Central memory CD8-positive, alpha-beta T cell (primary cell): ENCODE results near the gene MFN2.
"Not testable (repeated sequence)": the region's sequence is repeated elsewhere in the genome, so short reads cannot be mapped to it uniquely, and the experiment has no call there.

Experiments used
- ATAC-seq: fragments of 150-1000 bp; cut with Tn5 transposase; replicated peaks from 2 replicates; pipeline ENCODE4 v1.10.0; 2022; ENCODE audit warnings: mild to moderate bottlenecking, moderate FRiP score, moderate number of reproducible peaks; ENCODE audit not compliant: poor library complexity, severe bottlenecking; ENCODE audit errors: extremely low read depth
- DNase-seq, 2 donors: peaks; one replicate each; pipeline ENCODE4 v3.0.0; 2021; ENCODE audit warnings: low spot score in 2 of 2
- H3K27ac Mint-ChIP-seq: one replicate; pipeline ENCODE4 v1.8.0; 2022; ENCODE audit warnings: low read depth, mild to moderate bottlenecking, moderate library complexity, mixed read lengths
- H3K27me3 Mint-ChIP-seq: one replicate; pipeline ENCODE4 v1.8.0; 2022; ENCODE audit warnings: mixed read lengths
- H3K36me3 Mint-ChIP-seq: one replicate; pipeline ENCODE4 v1.8.0; 2022; ENCODE audit warnings: mild to moderate bottlenecking, moderate library complexity, mixed read lengths; ENCODE audit not compliant: insufficient read depth
- H3K4me1 Mint-ChIP-seq: one replicate; pipeline ENCODE4 v1.8.0; 2022; ENCODE audit warnings: mixed read lengths
- H3K4me3 Mint-ChIP-seq: one replicate; pipeline ENCODE4 v1.8.0; 2022; ENCODE audit warnings: mild to moderate bottlenecking, moderate library complexity, mixed read lengths
- H3K9me3 Mint-ChIP-seq: one replicate; pipeline ENCODE4 v1.8.0; 2022; ENCODE audit warnings: mixed read lengths

Gene MFN2

DNA sequence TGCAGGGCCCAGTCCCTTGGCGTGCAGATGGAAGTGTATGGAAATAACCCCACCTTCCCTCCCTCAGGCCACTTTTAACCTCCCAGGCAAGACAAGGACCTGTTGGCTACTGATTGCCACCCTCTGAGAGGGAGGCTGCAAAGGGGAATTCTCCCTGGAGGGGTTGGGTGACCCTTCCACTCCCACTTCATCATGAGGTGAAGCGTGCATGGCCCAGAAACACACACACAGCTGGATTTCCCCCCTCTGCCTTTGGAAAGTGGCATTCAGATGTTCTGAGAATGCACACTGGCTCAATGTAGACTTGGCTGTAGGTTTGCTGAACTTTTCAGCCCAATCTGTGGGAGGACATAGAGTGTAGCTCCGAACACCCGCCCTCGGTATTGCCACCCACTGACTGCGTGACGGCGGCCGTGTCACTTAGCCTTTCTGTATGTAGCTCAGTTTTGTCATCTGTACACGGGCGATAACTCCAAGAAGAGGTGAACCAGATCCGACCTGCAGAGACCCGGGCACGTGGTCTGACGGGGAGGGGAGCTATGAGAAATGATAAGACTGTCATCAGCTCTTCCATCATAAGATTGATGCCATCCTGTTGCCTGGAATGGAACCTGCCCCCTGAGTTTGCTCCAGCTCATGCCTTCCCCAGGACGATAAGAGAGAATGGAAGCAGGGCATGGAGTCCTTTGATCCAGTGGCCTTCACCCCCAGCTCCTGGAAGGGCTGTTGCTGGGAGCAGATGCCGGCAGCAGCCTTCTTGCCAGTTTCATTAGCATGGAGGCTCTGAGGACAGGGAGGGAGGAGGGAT, 58.3 kb downstream of the MFN2 start:
- ATAC-seq = no peak
- H3K27ac Mint-ChIP-seq = no peak overlapping the region
- H3K4me3 Mint-ChIP-seq = no peak overlapping the region
- no peaks in the 10 kb centered on the region for H3K27me3 Mint-ChIP-seq
- no peaks in the 10 kb centered on the region for H3K9me3 Mint-ChIP-seq
- no peaks in the 10 kb centered on the region for H3K36me3 Mint-ChIP-seq
- DNase-seq = no peak
- H3K4me1 Mint-ChIP-seq = no peaks in the 10 kb centered on the region

DNA sequence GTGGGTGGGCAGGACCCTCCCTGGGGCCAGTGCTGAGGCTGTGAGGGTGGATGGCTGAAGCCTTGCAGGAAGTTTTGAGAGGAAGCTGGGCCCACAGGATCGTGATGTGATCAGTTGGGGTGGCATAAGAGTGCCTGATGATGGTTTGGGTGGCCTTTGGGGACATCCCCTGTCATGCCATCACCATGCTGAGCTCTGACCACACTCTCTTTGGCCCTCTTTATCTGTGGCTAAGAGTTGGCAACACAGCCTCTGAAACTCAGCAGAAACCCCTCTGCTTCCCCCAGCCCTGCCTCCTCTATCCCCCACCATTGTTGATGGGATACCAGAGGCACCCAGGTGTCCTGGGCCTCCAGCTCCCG, 58.9 kb downstream of the MFN2 start:
- DNase-seq (no peak), ATAC-seq (no peak)
- Mint-ChIP-seq H3K27me3 (no peaks in the 10 kb centered on the region), H3K27ac (no peak overlapping the region), H3K4me3 (no peak overlapping the region), H3K4me1 (peaks cover 4% of the 10 kb centered on the region), H3K9me3 (no peaks in the 10 kb centered on the region), H3K36me3 (peaks cover 1% of the 10 kb centered on the region)

- H3K27ac Mint-ChIP-seq, H3K4me1 Mint-ChIP-seq, H3K9me3 Mint-ChIP-seq, H3K4me3 Mint-ChIP-seq, ATAC-seq, H3K36me3 Mint-ChIP-seq, H3K27me3 Mint-ChIP-seq, DNase-seq: not testable (repeated sequence)
Measured at GRCh38 chr1:12039824-12040456, 59.7 kb downstream of the MFN2 start.

DNA sequence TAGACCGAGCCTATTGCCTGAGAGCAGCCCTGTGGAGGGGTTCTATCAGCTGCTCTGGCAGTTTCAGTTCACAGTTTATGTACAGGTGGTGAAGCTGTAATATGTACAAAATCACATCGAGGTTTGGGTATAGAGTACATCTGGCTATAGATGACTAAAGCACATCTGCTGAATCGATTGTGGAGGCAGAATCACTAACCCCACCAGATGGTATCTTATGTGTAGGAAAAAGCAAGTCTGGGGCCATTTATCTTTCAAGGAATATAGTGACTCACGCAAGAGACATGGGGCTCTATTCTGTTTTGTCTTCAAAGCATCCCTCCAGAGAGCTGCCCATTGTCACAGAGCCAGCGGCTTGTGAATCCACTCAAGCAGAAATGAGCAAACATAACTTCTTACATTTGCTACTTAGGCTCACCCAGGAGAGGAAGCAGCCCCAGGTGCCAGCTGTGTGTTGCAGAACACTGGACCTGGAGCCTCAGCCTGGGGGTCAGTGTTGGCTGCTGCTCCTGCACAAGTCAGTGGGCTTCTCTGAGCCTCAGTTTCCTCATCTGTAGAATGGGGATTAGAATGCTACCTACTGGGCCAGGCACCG, 60.3 kb downstream of the MFN2 start:
- peak; percentile 60 for ATAC-seq
- no peak for DNase-seq
- peaks cover 6% of the 10 kb centered on the region for H3K4me1 Mint-ChIP-seq
- H3K9me3 Mint-ChIP-seq = no peaks in the 10 kb centered on the region
- H3K36me3 Mint-ChIP-seq = peaks cover 3% of the 10 kb centered on the region
- H3K4me3 Mint-ChIP-seq = no peak overlapping the region
- no peak overlapping the region for H3K27ac Mint-ChIP-seq
- no peaks in the 10 kb centered on the region for H3K27me3 Mint-ChIP-seq

DNA sequence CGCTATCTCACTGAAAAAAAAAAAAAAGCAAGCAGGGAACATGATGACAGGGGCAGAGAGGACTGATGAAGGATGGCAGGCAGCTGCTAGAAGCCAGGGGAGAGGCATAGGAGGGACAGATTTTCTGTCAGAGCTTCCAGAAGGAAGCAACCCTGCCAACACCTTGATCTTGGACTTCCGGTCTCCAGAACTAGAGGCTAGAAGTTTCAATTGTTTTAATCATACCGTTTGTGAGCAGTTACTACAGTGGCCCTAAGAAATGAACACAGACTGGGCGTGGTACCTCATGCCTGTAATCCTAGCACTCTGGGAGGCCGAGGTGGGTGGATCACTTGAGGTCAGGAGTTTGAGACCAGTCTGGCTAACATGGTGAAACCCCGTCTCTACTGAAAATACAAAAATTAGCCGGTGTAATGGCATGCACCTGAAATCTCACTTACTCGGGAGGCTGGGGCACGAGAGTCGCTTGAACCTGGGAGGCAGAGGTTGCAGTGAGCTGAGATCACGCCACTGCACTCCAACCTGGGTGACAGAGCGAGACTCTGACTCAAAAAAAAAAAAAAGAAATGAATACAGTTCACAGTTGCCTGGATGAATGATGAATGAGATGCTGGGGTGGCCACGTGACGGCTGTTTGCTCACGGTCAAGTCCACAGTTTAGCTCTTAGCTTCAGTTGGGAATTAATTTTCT, 64.1 kb downstream of the MFN2 start:
- DNase-seq, H3K4me1 Mint-ChIP-seq, H3K9me3 Mint-ChIP-seq, H3K36me3 Mint-ChIP-seq, H3K27me3 Mint-ChIP-seq, ATAC-seq: not testable (repeated sequence)
- H3K4me3 Mint-ChIP-seq = peak overlapping the region; percentile 7
- peak overlapping the region; percentile 76 for H3K27ac Mint-ChIP-seq

DNA sequence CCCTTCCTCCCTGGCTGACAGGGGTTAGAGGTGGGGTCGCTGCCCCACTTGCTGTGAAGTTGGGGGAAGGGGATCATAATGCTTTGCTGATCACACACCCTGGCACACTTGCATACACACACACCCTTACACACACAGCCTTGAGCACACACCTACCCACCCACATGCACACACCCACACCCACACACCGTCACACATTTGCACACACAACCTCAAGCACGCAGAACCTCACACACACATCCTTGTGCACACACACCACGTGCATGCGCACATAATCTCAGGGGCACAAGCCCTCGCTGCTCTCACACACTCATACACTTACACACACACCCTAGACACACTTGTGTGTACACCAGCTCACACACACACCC, 66.5 kb downstream of the MFN2 start:
- no peaks in the 10 kb centered on the region for H3K27me3 Mint-ChIP-seq
- peaks cover 3% of the 10 kb centered on the region for H3K36me3 Mint-ChIP-seq
- no peaks in the 10 kb centered on the region for H3K9me3 Mint-ChIP-seq
- no peak overlapping the region for H3K27ac Mint-ChIP-seq
- ATAC-seq (no peak), DNase-seq (no peak)
- H3K4me1 Mint-ChIP-seq = peaks cover 9% of the 10 kb centered on the region
- no peak overlapping the region for H3K4me3 Mint-ChIP-seq

GRCh38 chr1:12047120-12047876, 67.1 kb downstream of the MFN2 start:
- ATAC-seq (peak; percentile 74), DNase-seq (peak; percentile 21 to 29)
- no peaks in the 10 kb centered on the region for H3K27me3 Mint-ChIP-seq
- H3K27ac Mint-ChIP-seq = no peak overlapping the region
- peaks cover 15% of the 10 kb centered on the region for H3K4me1 Mint-ChIP-seq
- H3K36me3 Mint-ChIP-seq = peaks cover 3% of the 10 kb centered on the region
- no peak overlapping the region for H3K4me3 Mint-ChIP-seq
- no peaks in the 10 kb centered on the region for H3K9me3 Mint-ChIP-seq

GRCh38 chr1:12048372-12048771, 68.1 kb downstream of the MFN2 start:
- no peak for ATAC-seq

GRCh38 chr1:12049616-12050015, 69.4 kb downstream of the MFN2 start:
- DNase-seq (no peak), ATAC-seq (no peak)
- H3K36me3 Mint-ChIP-seq = no peaks in the 10 kb centered on the region
- peaks cover 15% of the 10 kb centered on the region for H3K4me1 Mint-ChIP-seq
- H3K4me3 Mint-ChIP-seq = no peak overlapping the region
- no peaks in the 10 kb centered on the region for H3K27me3 Mint-ChIP-seq
- no peak overlapping the region for H3K27ac Mint-ChIP-seq
- no peaks in the 10 kb centered on the region for H3K9me3 Mint-ChIP-seq

More at GRCh38 chr1:12048372-12048771, 68.1 kb downstream of the MFN2 start:
- peaks cover 3% of the 10 kb centered on the region for H3K36me3 Mint-ChIP-seq
- H3K27ac Mint-ChIP-seq = no peak overlapping the region
- H3K4me3 Mint-ChIP-seq = peak overlapping the region; percentile 6
- no peak for DNase-seq
- no peaks in the 10 kb centered on the region for H3K9me3 Mint-ChIP-seq
- peaks cover 22% of the 10 kb centered on the region for H3K4me1 Mint-ChIP-seq
- no peaks in the 10 kb centered on the region for H3K27me3 Mint-ChIP-seq

DNA sequence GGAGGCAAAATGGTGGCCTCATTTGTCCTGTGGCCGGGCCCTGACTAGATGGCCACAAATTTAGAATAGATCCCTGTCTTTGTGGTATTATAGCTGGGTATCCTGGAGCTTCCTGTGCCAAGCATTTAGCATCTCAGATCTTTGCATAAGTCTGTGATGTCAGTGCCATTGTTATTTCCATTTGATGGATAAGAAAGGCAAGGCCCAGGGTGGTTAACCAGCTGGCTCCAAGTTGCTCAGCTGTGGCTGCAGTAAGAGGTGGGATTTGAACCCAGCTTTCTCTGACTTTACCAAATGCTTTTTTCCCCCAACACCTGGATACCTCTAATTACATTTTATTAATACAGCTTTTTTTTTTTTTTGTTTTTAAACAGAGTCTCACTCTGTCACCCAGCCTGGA, 71.1 kb downstream of the MFN2 start:
- Mint-ChIP-seq H3K4me3 (no peak overlapping the region), H3K27me3 (no peaks in the 10 kb centered on the region), H3K9me3 (no peaks in the 10 kb centered on the region), H3K27ac (no peak overlapping the region), H3K36me3 (no peaks in the 10 kb centered on the region), H3K4me1 (peaks cover 15% of the 10 kb centered on the region)
- ATAC-seq (no peak), DNase-seq (no peak)

DNA sequence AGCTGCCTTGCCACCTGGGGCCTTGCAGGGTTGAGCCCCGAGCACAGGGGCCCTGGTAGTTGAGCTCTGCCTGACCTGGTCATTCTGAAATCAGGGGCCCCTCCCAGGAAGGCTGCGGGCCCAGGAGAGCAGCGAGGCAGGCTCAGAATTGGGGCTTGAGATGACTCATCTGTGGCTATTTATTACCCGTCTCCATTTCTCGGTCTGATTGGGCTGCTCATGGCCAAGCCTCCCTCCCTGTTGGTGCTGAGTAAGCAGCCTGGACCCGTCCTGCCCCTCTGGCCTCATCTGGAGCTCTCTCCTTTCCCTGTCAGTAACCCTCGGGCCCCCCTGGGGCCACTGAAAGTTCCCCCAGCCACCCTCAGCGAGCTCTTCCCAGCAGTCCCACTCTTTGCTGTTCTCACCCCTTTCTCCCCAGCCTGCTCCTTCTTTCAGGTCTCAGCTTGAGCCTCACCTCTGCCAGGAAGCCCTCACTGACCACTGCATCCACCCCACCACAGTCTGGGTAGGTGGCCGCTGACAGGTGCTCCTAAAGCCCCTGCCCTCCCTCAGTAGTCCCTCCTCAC, 71.8 kb downstream of the MFN2 start:
- H3K27me3 Mint-ChIP-seq = no peaks in the 10 kb centered on the region

More for the DNA sequence above, 71.8 kb downstream of the MFN2 start:
- H3K9me3 Mint-ChIP-seq = no peaks in the 10 kb centered on the region
- no peak for DNase-seq
- no peaks in the 10 kb centered on the region for H3K36me3 Mint-ChIP-seq
- H3K27ac Mint-ChIP-seq = peak overlapping the region; percentile 84
- peak; percentile 51 for ATAC-seq
- H3K4me3 Mint-ChIP-seq = peak overlapping the region; percentile 57
- peaks cover 15% of the 10 kb centered on the region for H3K4me1 Mint-ChIP-seq
